Choroid plexus epithelial cell (primary cell): Measurements from ENCODE around the gene WIPF3.
A peak's percentile ranks its signal among the peaks of the same experiment; 100 is the strongest.

Experiments used
- DNase-seq: peaks from one replicate; pipeline ENCODE4 v3.0.0-alpha.2; 2010; ENCODE audit warnings: low read depth
- H3K4me3 ChIP-seq: 2 replicates; pipeline ENCODE4 v1.5.1; 2011; ENCODE audit warnings: low read depth, mild to moderate bottlenecking, control low read depth, low read length, moderate library complexity
- CTCF ChIP-seq: conservative IDR thresholded peaks from 2 replicates; pipeline ENCODE4 v1.5.1; 2011; ENCODE audit warnings: low read depth, mild to moderate bottlenecking, control low read depth, inconsistent platforms, low read length, moderate library complexity

The WIPF3 gene

DNA sequence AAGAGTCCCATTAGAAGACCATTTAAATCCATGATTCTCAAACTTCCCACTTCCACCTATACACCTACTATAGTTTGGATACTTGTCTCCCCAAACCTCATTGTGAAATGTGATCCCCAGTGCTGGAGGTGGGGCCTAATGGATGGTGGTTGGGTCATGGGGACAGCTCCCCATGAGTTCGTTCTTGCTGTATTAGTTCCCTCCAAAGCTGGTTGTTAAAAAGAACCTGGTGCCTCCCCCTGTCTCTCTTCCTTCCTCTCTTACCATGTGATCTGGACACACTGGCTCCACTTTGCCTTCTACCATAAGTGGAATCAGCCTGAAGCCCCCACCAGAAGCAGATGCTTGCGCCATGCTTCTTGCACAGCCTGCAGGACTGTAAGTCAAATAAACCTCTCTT, 53.9 kb downstream of the WIPF3 start:
- no peak for TF ChIP-seq CTCF
- DNase-seq, result no peak
- H3K4me3 ChIP-seq, result no peak overlapping the region

DNA sequence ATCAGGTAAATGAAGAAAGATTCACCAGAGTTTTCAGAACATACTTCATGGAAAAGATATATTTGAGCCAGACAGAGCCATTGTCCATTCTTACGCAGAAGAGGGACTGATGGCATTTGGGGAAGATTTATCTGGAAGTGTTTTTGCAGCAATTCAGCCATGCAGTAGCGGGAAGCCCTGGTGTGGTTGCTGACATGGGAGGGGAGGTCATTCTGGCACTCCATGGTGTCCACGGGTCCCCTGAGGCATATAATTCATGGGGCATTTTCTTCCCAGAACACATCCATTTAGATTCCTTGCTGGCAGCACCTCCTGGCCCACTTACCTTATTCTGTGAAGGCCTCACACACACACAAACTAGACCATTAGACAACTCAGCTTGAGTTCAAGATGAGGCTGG, 55.6 kb downstream of the WIPF3 start:
- DNase-seq, result no peak
- no peak for TF ChIP-seq CTCF
- no peak overlapping the region for H3K4me3 ChIP-seq

- H3K4me3 ChIP-seq, result no peak overlapping the region
- DNase-seq, result no peak
- TF ChIP-seq CTCF, result no peak
Measured at GRCh38 chr7:29864656-29865055, 58.3 kb downstream of the WIPF3 start.

GRCh38 chr7:29865526-29865925, 59.2 kb downstream of the WIPF3 start:
- no peak overlapping the region for H3K4me3 ChIP-seq
- TF ChIP-seq CTCF, result no peak
- peak; percentile 73 for DNase-seq

DNA sequence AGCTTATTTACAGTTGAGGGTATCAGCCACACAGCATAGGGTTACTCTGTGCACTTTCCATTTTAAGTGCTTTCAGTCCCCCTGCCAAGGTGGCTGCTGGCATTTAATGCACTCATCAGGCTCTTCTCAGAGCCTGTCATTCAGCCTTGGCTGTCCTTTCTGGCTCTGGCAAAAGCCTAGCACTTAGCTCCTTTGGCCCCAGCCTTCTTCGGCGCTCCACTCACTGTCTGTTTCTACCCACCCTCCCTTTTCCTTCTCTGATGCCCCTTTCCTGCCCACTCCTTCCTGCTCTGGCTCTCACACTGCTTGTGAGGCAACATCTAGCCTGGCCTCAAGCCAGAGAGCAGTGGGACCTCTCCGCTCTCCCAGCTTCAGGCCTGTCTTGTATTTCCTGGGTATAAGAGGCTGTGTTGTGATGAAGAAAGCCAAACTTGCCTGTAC, 60.2 kb downstream of the WIPF3 start:
- H3K4me3 ChIP-seq, result no peak overlapping the region
- TF ChIP-seq CTCF, result no peak
- peak; percentile 81 for DNase-seq

DNA sequence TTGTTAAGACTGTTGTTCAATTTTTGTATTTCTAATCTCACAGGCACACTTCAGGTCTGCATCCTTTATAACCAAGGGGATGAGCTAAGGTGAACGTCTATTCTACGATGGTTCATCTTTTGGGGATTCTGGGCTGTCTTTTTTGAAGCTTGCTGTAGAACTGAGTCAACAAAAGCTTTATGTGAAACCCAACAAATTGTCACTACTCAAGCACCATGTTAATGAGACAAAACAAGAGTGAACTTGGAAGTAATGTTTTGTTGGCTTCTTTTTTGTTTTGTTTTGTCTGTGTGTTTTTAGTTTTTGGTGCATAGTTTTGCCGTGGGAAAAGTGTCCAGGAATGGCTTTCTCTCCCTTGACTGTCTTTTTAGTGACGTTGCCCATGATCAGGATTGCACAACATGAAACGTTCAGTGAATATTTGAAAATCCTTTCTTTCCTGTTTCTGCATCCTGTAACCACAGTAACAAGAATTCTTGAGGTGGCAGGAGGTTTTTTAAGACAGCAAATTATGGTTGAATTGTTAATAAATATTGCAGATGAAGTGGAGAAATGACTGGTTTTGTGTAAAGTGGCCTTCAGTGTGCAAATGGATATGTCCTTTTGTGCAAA, 65.6 kb downstream of the WIPF3 start:
- peak; percentile 86 for DNase-seq
- no peak for TF ChIP-seq CTCF
- H3K4me3 ChIP-seq, result no peak overlapping the region

GRCh38 chr7:29873644-29874294, 67.5 kb downstream of the WIPF3 start:
- no peak for DNase-seq
- TF ChIP-seq CTCF, result no peak
- no peak overlapping the region for H3K4me3 ChIP-seq
